ENCODE results near the gene CABCOCO1.
A peak's percentile ranks its signal among the peaks of the same experiment; 100 is the strongest.

CABCOCO1 gene, protein sequence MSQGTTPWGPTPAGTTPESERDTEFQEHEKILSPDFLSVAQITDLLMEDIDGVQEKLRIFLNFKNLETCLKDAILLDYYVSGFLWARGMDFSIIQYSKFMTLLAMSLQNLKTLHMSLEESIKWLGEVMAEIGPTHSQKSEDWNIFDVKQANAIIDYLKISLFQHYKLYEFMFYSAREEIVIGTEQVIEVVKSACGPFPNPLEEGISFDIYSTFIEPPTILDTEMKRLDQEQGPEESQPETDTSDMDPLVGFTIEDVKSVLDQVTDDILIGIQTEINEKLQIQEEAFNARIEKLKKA

DNA sequence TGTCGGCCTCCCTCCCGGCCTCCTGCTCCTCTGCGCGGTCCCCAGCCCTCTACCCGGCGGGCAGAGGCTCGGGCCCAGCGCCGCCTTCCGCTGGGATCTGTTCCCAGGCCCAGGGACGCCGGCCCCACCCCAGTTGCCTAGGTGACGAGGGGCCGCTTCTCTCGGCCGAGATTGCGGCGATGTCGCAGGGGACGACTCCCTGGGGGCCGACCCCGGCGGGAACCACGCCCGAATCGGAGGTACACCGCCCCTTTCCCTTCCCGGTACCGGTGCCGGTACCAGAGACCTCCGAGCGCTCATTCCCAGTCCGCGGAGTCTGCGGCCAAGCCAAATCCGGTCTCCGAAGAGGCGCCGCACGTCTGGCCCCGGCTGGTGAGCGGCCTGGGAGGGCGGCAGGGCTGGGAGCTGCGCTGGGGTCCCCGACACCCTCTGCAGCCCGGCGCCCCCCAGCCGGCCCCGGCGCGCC lies at the start of gene CABCOCO1:
TSS of gene CABCOCO1 (plus strand) at position 136 of the 466 bp plus-strand sequence. CDS start at position 180, 44 bp downstream.
- DNase-seq (ENCODE audit: low read depth, low spot score), result no peak
- TF ChIP-seq CTCF (IDR thresholded peaks at IDR 0.05; ENCODE audit: insufficient read depth, low read length, missing control alignments), result no peak
- CTCF ChIA-PET, result no interaction called here
- POLR2A ChIA-PET, result no interaction called here
- peak within 1 kb of the TSS; percentile 67 for H3K4me3 ChIP-seq (ENCODE audit: low read depth, low read length)

DNA sequence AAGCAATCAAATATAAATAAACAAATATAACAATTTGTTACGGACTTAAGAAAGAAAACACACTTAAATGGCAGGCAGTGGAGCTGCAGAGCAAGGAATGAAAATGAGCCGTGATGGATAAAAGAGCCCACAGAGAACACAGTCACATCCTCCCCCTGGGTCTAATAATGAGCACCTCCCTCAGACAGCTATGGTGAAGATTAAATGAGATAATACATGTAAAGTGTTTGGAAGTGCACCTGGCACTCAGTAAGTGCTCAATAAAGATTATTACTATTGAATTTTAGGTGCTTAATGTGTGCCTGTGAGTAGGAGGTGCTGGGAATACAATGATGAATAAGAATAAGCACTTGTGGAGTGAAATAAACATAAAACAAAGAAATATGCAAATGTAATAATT lies 49.1 kb upstream of the CABCOCO1 start:
- no peak for TF ChIP-seq CTCF (IDR thresholded peaks at IDR 0.05; ENCODE audit: insufficient read depth, low read length, missing control alignments)
- CTCF ChIA-PET, result interaction anchor here (1.3 to 1.6 kb wide), 2 partner anchors 14 to 119 kb away, joined by 3 to 4 read pairs; no protein-coding TSS in a partner anchor
- DNase-seq (ENCODE audit: low read depth, low spot score), result no peak
- POLR2A ChIA-PET, result no interaction called here
- no peak overlapping the region for H3K4me3 ChIP-seq (ENCODE audit: low read depth, low read length)

DNA sequence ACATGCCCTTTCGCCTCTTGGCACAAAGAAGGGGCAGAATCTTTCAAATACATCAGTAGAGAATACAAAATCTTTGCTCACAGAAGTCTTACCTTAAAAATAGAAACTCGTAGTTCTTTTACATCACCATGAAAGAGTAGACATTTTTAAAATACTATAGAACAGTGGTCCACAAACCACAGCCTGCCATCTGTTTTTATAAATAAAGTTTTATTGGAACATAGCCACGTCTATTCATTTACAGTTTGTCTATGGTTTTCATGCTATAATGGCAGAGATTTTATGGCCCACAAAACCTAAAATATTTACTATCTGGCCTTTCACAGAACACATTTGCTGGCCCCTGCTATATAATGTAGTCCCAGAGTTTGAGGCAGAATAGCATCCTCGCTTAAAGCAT lies 46.1 kb upstream of the CABCOCO1 start:
- no peak for TF ChIP-seq CTCF (IDR thresholded peaks at IDR 0.05; ENCODE audit: insufficient read depth, low read length, missing control alignments)
- CTCF ChIA-PET, result interaction anchor here (1.2 kb wide), 1 partner anchor 9 kb away, joined by 4 read pairs; no protein-coding TSS in a partner anchor
- no peak for DNase-seq (ENCODE audit: low read depth, low spot score)
- no peak overlapping the region for H3K4me3 ChIP-seq (ENCODE audit: low read depth, low read length)
- POLR2A ChIA-PET, result no interaction called here

GRCh38 chr10:61617180-61617579 lies 45.5 kb upstream of the CABCOCO1 start:
- no peak overlapping the region for H3K4me3 ChIP-seq (ENCODE audit: low read depth, low read length)
- DNase-seq (ENCODE audit: low read depth, low spot score), result no peak
- CTCF ChIA-PET, result no interaction called here
- no peak for TF ChIP-seq CTCF (IDR thresholded peaks at IDR 0.05; ENCODE audit: insufficient read depth, low read length, missing control alignments)
- POLR2A ChIA-PET, result no interaction called here

DNA sequence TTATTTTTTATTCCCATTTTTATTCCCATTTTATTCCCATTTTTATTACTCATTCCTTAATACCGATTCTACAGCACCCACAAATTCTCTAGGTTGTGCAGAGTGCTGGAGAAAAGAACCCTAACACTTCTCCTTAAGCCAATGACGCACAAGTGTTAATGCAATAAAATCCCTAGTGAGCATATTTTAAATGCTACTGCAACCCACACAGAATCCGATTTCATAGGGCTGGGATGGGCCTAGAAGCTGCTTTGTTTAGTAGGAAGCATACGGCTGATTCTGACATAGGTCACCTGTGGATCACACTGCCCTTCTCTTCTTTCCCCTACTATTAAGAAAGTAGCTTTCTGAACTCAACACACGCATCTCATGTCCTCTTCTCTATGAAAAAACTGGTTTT lies 45.1 kb upstream of the CABCOCO1 start:
- TF ChIP-seq CTCF (IDR thresholded peaks at IDR 0.05; ENCODE audit: insufficient read depth, low read length, missing control alignments), result no peak
- ChIA-PET POLR2A (no interaction called here), CTCF (interaction anchor here (1.0 kb wide), 1 partner anchor 11 kb away, joined by 3 read pairs; no protein-coding TSS in a partner anchor)

DNA sequence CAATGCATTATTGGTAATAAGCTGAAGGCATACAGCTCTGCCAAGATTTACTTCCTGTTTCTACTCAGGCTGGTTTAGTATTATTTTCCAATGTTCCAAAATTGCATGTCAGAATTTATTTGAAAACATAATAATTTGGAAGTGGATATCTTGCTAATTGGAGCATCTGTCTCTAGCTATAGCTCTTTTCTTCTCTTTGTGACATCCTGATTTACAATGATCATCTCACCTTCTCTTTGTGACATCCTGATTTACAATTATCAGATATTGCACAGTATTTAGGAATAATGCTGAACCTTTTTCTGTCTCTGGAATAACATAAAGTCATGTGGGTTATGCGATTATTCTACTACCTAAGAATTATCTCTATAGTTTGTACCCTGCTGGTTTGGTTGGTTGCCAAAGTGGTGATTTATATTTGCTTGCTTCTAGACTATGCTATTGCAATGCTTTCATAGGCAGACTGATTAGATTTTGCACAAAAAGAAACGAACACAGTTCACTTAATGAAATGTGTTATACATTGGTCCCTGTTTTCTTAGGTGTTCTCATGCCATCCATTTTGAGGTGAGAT lies 44.3 kb upstream of the CABCOCO1 start:
- ChIA-PET POLR2A (no interaction called here), CTCF (interaction anchor here (1.0 kb wide), 1 partner anchor 10 kb away, joined by 3 read pairs; no protein-coding TSS in a partner anchor)
- DNase-seq (ENCODE audit: low read depth, low spot score), result no peak
- H3K4me3 ChIP-seq (ENCODE audit: low read depth, low read length), result no peak overlapping the region
- TF ChIP-seq CTCF (IDR thresholded peaks at IDR 0.05; ENCODE audit: insufficient read depth, low read length, missing control alignments), result no peak

More for the DNA sequence above, 45.1 kb upstream of the CABCOCO1 start:
- H3K4me3 ChIP-seq (ENCODE audit: low read depth, low read length), result no peak overlapping the region
- DNase-seq (ENCODE audit: low read depth, low spot score), result no peak
